Colon (tissue), 2 donors: ENCODE data around the gene PLEKHA7.
"Not testable (repeated sequence)": the region's sequence is repeated elsewhere in the genome, so short reads cannot be mapped to it uniquely, and the experiment has no call there.

Experiments used
- FAIRE-seq: peaks from 2 replicates; lab custom pipeline; 2012; peaks lifted over from hg19 to GRCh38; lab: Jason Lieb, UNC
- donor health status: control.
- donor health status: control.

The PLEKHA7 gene

DNA sequence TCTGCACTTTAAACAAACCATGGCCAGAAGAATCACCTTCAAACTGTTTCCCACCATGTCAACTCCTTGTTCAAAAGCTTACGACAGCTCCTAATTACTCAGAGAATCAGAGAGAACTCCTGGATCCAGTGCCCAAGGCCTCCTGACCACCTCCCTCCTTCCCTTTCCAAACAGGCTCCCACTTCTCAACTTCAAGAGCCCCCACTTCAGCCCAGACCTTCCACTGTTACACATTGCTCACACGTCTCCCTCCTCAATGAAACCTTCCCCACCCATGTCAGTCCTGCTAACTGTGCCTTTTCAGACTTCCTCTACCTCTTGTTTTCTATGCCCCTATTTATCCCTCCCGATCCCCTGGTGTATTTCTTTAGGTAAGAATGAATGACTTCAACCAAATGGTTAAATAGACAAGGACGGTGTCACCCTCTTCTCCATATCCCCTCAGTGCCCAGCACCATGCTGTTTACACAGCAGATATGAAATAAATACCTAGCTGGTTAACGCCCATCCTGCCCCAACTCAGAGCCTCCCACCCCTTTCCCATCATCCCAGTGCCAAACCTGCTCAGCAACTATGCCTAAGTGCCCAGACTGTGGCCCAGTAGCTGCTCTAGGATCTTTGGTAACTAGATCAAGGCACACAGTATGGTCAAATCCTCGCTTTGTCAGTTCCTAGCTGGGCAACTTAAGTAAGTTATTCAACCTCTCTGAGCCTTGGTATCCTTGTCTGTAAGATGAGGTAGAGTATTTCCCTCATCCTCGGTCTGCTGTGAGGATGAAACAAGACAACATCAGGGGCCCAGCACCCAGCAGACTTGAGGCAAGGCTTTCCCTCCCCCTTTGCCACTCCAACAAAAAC, 36.8 kb downstream of the PLEKHA7 start:
- no peak for FAIRE-seq

DNA sequence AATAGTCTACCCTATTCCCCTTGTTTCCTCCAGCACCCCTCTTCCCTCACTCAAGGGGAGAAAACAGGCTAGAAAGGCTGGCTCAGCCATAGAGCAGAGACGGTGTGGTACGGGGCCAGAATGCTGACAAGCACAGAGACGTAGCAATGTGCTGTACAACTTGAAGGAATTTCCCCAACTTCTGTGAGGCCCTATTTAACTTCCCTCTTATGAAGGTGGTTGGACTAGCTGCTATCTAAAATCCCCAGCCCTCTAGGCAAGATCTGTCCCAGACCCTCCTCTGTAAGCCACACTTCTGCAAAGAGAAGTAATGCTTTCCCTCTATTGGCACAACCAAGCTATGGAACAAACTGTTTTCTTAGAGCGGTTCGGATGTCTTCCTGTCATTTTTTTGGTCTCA, 37.8 kb downstream of the PLEKHA7 start:
- FAIRE-seq, result no peak

DNA sequence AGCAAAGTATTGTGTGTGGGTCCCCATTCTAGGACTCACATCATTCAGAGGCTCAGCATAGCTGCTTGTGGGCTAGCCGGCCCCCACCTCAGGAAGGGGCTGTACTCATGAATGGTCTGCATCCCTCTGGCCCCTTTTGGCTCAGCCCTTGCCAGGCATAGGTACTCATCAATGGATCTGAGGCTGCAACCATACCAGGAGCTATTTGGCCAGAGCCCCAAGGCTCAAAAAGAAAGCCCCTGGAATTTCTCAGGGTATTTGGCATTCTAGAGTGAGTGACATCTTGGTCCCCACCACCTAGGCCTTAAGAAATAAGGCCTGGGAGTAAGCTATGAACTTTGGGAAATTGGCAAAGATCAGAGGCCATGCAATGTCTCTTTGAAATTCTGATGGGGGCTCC, 38.3 kb downstream of the PLEKHA7 start:
- no peak for FAIRE-seq

DNA sequence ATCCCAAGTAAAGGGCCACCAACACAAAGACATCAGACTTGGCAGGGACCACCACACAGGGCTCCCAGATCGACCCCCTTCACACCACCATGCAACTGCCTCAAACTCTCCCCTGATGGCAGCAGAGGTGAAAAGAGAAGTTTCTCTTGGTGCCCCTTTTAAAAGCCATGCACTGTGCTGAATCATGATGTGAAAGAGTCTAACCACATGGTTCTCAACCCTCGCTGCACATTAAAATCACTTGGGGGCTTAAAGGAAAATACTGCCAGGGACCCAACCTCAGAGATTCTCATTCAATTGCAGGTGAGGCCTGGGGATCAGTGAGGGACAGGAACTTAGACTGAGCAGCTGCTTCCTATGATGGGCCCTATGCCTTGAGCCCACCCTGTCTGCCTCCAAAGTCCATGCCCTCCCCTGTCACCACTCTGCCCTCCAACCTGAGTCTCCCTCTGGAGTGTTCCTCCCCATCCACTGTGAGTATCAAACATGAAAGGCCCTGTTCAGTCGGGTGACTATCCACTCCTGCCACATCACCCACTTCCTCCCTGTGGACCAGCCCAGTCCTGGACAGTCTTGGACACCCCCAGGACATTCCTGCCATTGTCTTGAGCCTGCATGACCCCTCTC, 40.8 kb downstream of the PLEKHA7 start:
- FAIRE-seq, result no peak

- no peak for FAIRE-seq
Observed at GRCh38 chr11:16969010-16969999, 44.9 kb downstream of the PLEKHA7 start.

- no peak for FAIRE-seq
Observed at GRCh38 chr11:16968196-16968595, 46.0 kb downstream of the PLEKHA7 start.

DNA sequence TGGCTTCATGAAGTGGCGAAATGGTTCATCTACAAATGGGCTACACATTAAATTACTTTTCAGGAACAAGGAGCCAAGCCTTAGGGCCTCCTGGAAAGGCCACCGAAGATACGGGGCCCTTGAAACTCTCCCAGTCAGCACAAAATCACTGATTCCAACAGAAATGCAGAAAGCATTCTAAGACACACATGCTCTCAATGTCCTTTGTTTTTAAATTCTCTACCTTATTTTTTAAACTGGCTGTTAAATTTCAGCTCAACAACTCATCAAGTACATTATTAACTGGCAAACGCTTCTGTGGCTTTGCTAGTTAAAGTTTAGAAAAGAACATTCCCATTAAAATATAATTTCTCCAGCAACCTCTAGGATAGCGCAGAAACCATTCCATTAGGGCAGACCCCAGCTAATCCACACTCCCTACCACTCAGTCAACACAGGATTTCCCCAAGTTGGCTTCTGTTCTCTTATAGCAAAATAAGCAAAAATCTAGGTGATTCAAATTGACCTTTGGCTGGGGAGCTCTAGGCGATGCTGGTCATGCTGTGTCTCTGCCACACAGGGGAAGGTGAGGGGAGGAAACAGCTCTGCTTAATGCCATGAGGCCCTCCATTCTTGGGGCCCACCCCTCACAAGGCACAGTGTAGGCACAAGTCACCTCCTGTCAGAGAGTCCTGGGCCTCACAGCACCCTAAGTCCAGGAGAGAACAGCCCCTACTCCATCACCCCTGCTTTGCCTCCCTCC, 47.1 kb downstream of the PLEKHA7 start:
- no peak for FAIRE-seq

DNA sequence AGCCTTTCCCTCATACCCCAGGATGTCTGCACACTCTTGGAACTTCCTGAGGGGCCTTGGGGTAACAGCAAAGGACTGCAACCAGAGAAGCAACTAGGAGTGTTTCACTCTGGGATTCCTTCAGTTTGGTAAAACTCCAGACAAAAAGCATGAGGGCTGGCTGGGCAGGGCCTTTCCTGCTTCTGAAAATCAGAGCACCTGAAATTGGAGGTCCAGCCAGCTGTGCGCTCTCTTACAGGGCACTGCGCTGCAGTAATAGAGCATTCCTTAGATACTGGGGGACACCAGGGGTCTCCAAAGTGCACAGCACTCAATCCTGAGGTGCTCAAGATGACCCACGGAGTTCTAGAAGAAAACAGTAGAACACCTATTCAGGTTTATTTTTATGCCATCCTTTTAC, 49.7 kb downstream of the PLEKHA7 start:
- no peak for FAIRE-seq

- FAIRE-seq, result no peak
Observed at GRCh38 chr11:16963316-16963876, 50.8 kb downstream of the PLEKHA7 start.

- not testable (repeated sequence) for FAIRE-seq
Observed at GRCh38 chr11:16962589-16962988, 51.6 kb downstream of the PLEKHA7 start.

DNA sequence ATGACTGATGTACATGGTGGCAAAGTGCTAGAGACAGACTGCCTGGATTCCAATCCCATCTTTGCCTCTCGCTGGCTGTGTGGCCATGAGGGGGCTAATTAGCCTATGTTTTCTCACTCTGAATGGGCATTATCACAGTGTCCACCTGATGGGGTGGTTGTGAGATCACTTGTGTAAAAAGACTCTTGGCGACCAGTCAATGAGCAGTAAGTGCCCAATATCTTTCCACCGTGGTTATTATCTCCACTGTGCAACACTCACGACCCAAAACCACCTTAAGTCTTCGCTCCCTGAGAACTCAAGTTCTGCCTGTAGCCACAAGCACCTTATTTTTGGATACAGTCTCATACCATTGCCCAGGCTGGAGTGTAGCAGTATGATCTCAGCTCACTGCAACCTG, 52.1 kb downstream of the PLEKHA7 start:
- FAIRE-seq, result no peak

GRCh38 chr11:16960250-16960649, 54.0 kb downstream of the PLEKHA7 start:
- FAIRE-seq, result no peak

- FAIRE-seq, result no peak
Observed at GRCh38 chr11:16959602-16960001, 54.6 kb downstream of the PLEKHA7 start.

DNA sequence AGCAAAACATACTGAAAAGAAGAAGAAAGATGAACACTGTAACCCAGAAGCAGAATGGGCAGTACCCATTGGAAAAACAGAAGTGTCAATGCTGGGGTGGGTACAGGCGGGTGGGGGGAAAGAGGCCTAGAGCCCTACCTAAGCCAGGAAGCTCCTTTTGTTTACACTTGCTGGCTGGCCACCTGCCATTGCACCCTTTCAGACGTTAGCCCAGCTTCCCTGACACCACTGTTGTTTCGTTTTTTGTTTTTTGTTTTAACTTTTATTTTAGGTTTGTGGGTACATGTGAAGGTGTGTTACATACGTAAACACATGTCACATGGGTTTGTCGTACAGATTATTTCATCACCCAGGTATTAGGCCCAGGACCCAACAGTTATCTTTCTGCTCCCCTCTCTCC, 55.4 kb downstream of the PLEKHA7 start:
- FAIRE-seq, result no peak

DNA sequence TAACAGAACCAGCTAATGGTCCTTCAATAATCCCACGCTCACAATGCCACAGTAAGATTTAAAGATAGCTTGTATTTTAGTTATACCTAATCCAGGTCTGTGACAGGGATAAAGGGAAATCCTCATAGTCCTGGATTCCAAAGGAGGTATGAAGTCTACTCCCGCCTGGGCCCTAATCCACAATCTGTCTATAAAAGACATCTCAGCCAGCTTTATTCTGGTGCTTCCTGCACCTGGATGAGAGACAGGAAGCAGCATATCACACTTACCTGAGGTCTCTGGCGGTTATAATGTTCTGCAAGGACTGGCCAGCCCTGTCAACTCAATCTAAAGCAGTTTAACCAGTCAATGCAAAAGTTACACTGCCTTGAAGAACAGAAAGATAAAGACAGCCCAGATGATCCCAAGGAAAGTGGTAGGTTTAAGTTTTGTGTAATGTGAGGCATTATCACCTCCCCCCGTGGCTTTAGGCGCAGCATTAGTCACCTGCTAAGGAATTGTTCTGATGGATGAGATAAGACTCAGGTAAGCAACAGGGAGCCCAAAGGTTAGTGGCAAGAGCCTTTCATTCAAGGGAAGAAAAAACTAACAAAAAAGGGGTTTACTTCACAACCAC, 57.6 kb downstream of the PLEKHA7 start:
- FAIRE-seq, result no peak

DNA sequence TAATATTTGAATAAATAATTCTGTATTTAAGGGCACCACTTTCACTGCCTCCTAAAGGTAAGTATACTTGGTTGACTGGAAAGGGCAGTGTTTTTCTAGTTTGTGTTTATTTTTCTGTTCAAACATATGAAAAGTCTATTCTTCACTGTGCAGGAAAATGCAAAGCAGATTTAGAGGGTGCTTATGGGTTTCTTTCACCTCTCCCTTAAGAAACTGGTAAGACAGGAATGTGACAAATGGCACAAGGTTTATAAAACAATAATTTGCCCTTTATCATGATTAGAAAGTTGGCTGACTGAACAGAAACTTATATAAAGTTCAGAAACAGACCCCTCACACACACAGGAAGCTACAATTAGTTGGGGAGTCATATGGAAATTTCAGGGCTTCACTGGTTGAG, 60.6 kb downstream of the PLEKHA7 start:
- FAIRE-seq, result no peak

DNA sequence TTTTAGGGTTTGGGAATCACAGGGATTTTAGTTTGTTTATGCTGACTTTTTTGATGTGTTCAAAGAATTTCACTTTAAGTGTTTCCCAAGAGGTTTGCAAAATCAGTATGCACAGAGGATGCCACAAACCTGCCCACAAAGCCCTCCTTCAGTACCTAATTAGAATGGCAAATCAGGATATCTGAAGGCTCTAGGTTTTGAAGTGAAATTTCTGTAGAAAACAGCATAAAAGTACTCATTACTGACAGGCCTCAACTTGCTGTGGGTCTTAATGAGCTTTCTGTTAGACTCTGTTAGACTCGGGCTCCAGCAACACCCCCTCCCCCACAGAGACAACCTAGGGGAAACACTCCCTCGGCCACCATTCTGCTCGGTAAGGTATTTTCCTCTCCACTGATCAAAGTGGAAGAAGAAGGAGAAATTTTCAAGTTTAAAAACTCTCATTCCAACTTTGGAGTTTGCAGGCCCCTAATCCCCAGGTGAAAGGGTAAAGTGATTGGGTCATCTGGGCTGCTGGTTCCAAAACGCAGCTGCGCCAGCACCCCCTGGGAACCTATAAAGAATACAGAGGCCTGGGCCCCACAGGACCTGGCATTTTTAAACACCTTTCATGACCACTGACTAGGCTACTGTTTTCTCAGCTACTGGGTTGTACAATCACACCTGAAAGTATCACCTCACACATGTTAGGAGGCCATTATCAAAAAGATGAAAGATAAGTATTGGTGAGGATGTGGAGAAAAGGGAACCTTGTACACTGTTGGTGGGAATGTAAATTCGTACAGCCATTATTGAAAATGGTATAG, 67.5 kb downstream of the PLEKHA7 start:
- FAIRE-seq, result no peak

DNA sequence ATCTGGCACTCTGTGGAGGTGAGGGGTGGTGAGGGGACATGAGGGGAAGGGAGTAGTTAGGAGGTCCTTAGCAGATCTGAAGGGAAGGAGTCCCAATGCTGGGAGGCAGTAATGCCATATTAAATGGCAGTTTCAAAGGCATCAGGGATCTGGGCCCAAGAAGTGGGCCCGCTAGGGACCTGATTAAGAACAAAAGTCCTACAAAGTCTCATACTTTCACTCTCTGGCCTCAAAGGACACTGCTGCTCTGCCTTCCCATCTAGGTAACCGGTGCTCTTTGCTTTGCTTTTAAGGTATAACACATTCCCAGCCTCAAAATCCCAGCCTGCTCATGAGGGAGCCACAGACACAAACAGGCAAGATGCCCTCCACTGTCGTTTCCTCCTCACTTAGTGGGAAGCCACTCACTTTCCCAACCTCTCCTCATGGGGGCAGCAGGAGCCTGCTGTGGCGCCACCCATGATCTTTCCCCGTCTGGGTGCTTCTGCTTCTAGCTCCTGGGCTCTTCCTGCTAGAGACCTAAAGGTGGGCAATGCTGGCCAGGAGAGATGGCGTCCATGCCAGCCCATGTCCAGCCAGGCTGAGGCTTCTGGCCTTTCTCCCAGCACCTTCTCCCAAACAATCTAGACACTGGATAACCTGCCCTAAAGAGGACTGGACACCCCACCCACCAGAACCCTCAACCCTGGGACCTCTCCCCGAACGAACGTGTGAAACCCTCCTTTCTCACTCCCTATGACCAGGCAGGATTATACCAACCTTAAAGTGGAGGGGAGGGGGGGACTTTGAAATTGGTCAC, 68.3 kb downstream of the PLEKHA7 start:
- FAIRE-seq, result no peak

DNA sequence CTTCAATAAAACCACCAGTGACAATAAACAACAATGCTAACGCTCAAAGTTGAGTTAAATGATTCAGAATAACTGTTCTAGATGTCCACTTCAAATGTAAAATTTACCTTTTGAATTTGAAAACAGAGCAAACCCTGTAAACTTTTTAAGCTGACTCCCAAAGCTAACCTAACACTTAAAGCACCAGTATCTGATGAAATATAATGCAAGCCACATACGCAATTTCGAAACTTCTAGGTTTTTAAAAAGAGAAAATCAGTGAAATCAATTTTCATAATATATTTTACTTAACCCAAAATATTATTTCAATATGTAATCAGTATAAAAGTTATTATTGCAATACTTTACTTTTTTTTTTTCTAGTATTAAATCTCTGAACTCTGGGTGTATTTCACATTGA, 71.3 kb downstream of the PLEKHA7 start:
- no peak for FAIRE-seq
